HG03457 (cell line): ENCODE measurements around the gene FOXC2.

Experiments used
- ATAC-seq: cut with Tn5 transposase; IDR thresholded peaks from one replicate; pipeline ENCODE4 v1.9.1; 2021; ENCODE audit warnings: moderate number of reproducible peaks; ENCODE audit not compliant: unreplicated experiment

The FOXC2 gene

DNA sequence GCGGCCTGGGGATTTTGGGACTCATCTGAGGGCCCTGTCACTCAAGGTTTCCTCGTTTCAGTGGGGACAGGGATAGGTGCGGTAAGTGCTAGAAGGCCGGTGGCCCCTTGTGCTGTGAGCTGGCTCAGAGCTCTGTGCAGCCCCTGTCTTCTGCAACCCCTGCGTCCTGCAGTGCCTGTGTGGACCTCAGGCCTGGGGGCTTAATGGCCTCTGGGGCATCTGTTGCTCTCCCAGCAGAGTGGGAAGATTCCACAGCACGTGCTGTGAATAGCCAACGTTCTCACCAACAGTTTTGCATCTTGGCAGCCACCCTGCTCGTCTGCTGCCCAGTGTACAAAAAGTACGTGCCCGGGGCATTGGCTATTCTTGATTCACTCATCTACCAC, 4.9 kb downstream of the FOXC2 start:
- ATAC-seq: no peak

DNA sequence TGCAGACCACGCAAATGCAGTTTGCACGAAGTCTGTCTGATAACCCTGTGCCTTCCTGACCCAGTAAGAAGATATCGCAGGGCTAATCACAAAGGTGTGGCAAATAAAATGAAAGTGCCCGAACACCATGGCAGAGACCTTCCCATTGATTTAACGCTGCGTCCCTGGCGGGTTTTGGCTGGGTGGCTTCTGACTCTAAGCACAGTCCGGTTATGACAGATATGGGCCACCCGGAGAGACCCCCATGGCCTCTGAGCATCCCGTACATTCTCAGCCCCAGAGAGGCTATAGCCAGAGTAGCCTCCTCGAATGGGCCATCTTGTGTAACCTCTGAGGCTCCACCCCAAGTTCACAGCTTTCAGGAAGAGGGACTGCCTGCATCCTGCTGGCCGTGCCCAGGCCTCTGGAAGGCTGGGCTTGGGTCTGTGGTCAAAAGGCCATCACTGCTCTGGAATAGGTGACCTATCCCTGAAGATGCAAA, 5.5 kb downstream of the FOXC2 start:
- ATAC-seq: no peak

DNA sequence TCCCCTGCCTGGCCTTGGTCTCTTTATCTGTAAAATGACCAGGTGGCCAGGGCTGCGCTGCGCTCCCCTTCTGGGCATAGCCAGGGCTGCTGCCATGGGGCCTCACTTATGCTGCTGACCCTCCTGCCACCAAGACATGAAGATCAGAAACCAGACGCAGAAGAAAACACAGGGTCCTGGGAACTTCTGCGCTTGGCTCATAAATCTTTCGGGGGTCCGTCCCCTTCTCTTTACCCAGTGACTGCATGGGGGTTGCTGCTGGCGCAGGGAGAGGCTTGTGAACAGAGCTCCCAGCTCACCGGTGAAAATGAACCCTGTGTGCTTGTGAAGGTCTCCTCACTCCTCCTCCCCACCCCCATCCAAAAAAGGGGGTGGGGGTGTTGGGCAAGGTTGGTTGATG, 6.0 kb downstream of the FOXC2 start:
- no peak for ATAC-seq

DNA sequence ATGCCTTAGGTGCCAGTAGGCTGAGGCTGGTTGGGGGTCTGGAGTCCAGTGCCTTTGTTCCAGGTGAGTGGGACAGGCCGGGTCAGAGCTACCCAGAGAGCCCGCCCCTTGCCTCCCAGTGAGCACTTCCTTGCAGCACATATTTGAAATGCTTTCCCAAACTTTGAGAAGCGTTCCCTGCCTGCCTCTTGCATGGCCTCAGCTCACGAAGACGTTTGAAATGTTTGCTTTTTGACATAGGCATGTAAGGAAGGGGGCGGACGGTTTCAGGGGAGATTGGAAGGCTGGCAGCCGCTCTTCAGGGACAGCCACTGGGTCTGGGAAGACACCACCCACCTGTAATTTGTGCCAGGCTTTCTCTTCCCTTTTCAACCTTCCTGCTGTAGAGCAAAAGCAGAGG, 6.6 kb downstream of the FOXC2 start:
- ATAC-seq: no peak

DNA sequence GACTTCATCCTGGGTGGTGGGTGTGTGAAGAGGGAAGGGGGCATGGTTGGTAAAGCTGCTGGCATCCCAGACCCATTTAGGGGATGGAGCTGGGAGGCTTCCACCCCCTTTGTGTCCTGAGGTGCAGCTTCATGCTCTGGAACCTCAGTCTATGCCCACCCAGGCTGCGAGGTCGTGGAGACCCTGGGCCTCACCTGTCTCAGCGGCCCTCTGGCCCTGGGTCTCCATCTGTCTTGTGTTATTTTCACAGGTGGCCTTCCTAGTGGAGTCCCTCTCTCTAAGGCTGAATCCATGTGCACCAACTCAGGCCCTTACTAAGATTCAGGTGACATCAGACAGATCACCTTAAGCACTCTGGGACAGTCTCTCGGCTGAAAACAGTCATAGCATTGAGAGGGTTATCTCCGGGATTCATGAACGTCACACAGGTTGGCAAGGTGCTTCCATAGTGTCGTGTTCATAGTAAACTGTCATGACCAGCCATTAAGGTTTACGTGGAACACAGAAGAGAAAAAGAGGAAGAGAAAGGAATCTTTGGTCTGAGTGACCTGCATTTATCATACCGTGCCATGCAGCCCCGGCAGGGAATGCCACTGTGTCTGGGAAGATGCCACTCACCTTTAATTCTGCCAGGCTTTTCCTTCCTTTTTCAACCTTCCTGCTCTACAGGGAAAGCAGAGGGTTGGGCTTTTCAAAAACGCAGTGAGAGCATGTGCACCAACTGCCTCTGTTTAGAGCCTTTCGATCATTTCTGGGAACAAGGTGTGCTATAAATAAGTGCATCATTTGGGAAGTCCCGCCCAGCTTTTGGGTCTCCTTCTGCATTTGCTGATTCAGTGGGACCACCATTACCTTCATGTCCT, 7.2 kb downstream of the FOXC2 start:
- no peak for ATAC-seq

DNA sequence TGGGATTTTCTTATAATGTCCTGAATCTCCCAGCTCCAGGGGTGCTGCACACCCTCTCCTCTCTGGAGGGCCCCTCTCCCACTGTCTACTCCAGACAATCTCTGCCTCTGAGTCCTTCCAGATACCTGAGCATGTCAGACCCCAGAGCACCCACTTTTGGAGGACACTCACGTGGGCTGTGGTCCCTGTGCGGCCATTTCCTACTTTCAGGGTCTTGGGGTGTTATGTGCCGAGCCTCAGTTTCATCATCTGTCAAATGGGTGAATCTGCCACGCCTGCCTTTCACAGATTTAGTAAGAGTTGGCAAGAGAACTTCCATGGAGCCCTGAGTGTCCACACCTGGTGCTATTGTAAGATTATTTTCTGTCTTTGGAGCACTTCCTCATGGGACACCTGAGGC, 8.0 kb downstream of the FOXC2 start:
- ATAC-seq: no peak

DNA sequence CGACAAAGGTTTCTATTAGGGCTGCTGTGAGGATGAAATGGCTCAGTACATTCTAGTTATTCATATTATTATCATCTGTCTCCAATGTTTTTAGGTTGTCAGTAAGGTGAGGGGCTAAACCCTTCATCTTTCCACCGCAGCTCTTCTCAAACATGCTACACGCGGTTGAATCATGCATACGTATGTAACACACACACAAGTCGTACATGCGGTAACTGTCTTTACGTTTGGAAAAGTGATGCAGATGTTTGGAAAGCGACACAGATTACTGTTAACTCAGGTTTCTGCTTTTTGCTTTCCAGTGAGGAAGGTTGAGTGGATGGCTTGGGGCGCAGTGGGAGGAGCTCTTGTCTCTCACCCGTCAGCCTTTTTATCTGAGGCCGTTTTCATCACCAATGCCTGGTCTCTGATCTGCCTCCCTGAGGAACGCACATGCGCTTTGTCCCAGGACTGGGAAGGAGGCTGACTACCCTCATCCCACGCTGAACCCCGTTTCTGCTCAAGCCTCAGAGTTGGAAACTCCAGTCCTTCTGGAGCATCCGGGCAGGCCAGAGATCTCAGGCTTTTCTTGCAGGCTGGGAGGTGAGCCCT, 8.6 kb downstream of the FOXC2 start:
- no peak for ATAC-seq

DNA sequence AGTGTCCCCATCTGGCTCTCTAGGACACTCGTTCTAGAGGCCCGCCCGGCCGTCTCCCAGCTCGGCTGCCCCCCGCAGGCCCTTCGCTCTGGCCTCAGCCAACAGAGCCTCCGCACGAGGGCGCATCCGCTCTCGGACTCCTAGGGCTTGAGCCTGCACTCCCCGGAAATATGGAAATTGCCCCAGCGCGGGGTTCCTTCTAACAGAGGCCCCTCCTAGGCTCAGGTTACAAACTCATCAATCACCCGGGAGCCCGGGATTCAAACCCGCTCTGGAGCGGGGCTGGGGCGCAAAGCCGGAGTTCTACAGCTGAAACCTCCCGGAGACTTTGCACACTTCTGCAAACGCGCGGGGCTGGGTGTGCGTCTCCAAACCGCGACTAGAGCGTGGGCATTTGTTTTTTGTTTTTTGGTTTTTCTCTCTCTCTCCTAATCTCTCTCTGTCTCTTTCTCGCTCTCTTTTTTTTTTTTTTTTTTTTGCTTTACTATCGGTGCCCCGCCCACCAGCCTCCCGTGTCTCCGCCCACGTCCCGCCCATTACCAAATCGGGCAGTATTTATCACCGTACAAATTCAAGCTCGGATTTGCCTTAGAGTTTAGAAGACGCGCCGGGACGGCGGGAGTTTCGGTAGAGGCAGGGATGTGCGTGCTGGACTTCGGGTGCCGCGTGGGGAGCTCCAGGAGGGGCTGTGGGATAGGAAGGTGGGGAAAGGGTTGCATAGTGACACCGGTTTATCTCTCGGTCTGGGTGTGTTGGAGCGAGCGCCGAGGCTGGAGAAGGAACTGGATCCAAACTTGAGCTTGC, 9.3 kb downstream of the FOXC2 start:
- ATAC-seq: no peak

DNA sequence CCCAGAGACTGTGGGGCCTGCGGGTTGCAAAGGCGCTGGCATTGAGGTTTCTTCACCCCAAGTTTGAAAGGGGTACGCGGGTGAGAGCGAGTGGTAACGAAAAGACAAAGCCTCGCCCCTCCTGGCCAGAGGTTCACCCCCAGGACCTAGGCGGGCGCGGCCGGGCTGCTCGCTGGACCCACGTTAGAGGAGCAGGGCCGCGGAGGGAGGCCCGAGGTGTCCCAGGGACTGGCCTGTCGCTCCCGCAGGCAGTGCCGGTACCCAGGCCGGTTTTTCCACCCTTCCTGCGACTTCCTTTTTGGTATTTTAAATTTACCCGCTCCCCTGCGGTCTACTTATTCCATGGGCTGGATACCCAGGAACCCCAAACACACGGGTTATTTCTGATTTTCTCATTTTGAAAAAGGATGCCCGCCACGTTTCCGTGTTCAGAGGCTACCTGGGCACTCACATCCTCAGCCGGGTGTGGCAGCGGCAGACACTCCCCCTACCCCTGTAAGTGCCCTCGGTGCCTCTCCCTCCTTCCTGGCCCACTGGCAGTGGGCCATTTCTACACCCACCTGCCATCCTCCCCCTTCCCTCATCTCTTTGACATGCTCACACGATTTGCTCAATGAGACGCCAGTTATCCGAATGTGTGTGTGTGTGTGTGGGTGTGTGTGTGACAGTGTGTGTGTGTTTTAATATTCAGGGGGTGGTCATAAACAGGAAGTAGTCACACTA, 10.1 kb downstream of the FOXC2 start:
- ATAC-seq: no peak

DNA sequence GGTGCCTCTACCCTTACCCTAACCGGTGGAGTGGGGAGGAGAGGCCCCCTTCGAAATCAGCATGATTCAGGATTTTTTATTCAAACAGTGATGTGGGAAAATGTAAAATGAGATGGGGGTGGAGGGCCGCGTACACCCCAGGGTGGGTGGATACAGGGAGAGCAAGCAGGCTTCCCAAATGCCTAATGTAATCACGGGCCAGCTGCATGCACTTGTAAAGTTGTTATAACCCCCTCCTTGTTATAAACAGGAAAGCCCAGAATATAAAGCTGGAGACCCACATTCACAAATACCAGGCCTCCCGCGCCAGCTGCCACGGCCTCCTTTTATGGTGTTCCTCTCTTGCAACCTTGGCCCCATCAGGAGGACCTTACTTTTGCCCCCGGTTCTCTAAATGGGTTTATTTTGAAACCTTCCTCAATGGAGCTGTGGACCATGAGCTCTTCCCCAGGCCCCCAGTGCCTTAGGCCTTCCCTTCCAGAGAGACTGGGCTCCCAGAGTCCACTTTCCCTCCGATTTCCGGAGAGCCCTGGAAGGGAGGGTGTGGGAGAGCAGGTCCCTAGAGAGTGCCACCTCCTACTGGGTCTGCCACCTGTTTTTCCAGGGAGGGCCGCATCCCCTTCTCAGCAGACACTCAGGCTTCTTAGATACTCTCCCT, 10.8 kb downstream of the FOXC2 start:
- no peak for ATAC-seq

DNA sequence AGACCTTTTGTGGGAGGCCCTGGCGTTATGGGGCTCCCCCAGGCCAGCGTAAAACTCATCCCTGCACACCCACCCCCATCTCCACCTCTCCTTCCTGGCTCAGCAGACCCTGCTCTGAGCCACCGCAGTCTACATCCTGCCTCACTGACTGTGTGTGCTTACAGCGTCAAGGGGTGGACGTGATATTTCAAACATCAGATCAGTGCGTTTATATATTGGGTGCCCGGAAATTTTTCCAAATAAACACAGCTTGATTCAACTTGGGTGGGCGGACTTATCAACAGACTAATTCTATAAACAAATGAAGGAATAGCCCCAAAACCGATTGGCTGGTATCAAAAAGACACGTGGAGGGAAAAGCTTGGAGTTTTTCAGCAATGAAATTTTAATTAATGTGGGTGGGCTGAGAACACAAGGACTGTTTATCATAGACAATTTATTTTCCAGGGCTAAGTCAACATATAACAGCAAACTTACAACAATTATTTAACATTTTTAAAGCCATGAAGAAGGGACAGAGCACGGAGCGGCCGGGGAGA, 11.5 kb downstream of the FOXC2 start, which contains the start of gene FOXL1:
TSS of gene FOXL1 (plus strand) at position 489 of the 539 bp plus-strand sequence. CDS start 175 bp downstream, outside the sequence.
- no peak for ATAC-seq

DNA sequence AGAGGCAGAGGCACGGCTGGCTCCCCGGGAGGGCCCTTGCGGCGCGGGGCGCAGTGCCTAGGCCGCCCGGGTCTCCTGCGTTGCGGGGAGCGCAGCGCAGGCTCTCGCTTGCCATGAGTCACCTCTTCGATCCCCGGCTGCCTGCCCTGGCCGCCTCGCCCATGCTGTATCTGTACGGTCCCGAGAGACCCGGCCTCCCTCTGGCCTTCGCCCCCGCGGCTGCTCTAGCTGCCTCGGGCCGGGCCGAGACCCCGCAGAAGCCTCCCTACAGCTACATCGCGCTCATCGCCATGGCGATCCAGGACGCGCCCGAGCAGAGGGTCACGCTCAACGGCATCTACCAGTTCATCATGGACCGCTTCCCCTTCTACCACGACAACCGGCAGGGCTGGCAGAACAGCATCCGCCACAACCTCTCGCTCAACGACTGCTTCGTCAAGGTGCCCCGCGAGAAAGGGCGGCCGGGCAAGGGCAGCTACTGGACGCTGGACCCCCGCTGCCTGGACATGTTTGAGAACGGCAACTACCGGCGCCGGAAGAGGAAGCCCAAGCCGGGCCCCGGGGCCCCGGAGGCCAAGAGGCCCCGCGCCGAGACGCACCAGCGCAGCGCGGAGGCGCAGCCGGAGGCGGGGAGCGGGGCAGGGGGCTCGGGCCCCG, 12.1 kb downstream of the FOXC2 start:
- ATAC-seq: no peak

DNA sequence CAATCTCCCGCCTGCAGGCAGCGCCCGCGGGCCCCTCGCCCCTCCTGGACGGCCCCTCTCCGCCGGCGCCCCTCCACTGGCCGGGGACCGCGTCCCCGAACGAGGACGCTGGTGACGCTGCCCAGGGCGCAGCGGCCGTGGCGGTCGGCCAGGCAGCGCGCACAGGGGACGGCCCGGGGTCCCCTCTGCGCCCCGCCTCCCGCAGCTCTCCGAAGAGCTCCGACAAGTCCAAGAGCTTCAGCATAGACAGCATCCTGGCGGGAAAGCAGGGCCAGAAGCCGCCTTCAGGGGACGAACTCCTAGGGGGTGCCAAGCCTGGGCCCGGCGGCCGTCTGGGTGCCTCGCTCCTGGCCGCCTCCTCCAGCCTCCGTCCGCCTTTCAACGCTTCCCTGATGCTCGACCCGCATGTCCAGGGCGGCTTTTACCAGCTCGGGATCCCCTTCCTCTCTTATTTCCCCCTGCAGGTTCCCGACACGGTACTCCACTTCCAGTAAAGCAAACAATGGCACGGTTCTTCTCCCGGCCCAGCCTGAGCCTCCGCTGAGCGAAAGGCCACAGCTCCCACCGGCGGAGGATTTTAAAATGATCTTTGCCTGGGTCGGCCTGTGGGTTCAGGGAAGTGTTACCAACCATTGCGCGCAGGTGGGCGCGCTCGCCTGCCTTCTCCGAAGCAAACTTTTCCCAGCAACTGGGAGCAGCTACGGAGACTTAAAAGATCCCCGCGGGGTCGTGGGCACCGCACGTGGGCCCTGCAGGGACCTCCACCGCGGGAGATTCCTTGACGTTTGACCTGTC, 12.8 kb downstream of the FOXC2 start:
- ATAC-seq: no peak

DNA sequence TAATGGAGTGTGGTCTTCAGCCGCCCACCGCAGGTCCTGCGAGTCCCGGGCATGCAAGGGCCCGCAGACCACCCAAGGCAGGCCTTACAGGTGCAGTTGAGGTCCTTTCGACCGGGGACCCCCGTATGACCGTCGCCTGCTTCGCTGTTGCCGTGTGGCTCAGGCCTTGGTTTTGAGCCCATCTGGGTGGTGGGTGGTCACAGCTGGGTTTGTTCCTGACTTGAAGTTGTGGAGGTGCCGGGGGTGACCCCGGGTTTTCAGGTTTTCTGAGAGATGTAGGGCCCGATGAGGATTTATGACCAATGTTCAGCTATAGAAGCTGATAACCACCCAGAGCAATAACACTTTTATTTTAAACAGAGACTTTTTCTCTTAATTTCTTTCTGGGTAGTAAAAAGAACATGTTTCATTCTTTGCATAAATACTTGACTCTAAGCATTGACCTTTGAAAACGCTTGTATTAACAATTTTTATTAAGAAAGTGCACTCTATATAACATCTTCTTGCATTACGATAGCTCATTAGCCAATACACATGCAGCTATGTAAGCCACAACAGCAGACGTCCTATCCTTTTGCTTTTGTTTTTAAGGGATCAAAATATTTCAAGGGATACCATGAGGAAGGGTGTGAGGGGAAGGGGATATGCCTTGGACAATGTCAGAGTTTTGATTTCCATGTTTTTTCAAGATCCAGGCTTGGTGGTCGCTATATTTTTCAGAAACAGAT, 13.6 kb downstream of the FOXC2 start:
- ATAC-seq: no peak

DNA sequence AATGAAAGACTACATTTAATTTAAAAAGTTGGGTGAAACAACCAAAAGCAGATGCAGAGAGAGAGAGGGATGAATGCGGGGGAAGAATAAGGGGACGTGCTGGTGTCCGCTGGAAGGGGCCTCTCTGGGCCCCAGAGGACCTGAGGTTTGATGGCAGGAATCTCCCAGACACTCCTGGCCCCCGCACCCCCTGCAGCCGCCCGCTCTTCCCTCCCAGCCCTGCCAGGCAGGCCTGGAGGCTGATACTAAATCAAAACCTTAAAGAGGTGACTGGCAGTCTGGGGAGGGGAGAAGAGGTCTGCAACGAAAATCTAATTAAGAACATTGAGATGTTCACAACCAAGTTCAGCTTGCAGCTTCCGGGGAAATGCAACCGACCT, 14.2 kb downstream of the FOXC2 start:
- no peak for ATAC-seq

DNA sequence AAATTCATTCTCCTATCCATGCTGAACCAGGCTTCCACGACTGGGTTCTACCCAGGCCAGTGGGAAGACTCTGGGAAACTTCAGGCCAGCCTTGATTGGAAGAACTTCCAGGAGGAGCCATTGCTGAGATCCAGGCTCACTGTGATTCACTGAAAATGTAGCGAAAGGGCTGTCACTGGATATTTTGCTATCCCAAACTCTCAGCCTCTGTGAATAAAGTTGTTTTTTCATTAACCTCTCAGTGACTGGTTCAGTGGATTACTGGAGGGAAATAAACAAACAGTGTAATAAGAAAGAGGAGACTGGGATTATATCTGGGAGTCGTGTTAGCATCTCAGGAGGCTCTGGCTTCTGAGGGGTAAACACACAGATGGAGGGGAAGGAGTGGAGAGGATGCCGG, 14.8 kb downstream of the FOXC2 start:
- no peak for ATAC-seq

DNA sequence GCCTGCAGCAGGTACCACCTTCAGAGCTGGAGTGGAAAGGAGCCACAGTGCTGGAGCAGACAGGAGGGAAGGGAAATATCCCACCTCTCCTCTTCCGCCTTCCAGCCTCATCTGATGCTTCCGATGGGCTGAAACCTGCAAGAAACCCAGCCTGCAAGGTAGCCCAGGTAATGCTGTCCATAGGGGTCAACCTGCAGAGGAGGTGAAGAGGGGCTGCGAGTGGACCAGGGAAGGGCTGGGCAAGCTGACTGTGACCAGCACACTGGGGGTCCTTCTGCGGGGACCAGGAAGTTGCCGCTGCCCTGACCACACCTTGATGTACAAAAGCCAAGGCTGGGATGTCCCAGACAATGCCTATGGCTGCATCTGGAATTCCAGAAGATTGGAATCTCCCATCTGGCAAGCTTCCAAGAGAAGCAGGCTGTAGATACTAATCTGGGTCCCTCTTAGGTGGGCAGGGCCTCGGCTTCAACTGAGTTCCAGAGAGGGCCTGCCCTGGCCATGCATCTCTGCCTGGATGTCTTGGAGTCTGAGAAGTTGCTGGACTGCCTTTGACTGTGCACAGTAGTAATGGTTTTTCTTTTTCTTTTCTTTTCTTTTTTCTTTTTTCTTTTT, 17.5 kb downstream of the FOXC2 start:
- no peak for ATAC-seq
